IPS DF 19.7 (cell line): ENCODE results near the gene PRR20C.
"Not testable (repeated sequence)": the region's sequence is repeated elsewhere in the genome, so short reads cannot be mapped to it uniquely, and the experiment has no call there.

Experiments used
- DNase-seq: peaks from one replicate; pipeline ENCODE4 v3.0.0-alpha.2; 2013; ENCODE audit warnings: low read depth, low spot score

Gene PRR20C

DNA sequence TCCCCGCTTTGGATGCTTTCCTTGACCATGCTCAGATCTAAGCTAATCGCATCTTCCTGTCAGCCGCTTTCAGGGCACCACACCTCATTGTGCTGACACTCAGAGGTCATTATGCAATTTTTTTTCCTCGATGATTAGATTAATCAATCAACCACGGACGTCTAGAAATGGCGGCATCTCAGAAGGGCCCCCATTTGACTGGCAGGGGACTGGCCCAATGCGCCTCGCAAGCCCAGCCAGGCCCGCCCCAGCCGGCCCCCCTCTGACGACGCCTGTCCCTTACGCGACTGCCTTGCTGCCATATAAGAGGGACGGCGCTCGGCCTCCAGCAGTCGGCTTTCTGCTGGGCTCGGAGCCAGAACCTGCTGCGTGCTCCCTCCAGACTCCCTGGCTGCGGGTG is at the start of gene PRR20C:
Gene PRR20C (plus strand): TSS at position 301 of the 400 bp plus-strand sequence. CDS start 387 bp downstream, outside the sequence.
- not testable (repeated sequence) for DNase-seq

DNA sequence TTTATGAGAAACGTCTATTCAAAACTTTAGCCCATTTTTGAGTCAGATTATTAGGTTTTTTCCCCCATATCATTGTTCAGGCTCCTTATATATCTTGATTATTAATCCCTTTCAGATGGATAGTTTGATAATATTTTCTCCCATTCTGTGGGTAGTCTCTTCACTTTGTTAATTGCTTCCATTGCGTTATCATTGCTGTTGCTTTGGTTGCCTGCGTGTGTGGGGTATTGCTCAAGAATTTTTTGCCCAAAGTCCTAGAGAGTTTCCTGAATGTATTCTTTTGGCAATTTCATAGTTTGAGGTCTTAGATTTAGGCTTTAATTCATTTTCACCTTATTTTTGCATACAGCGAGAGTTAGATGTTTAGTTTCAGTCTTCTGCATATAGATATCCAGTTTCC is 38.9 kb upstream of the PRR20C start:
- DNase-seq, result no peak

DNA sequence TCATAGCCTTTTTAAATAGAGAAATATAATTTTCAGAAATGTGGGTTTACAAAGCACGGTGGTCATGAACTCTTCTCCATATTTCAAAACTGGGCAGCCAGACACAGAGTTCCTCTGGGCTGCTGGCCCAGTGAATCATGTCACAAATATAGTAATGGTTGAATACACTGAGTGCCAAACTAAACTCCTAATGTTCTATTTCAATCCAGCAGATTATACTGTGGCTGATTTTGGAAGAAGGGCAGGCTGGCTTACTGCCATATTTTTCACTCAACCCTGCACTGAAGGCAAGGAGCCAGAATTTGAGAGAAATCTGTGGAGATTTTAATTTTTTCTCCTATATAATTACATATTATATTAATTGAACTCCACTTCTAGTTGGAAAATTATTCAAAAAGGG is 30.2 kb upstream of the PRR20C start:
- DNase-seq, result no peak

DNA sequence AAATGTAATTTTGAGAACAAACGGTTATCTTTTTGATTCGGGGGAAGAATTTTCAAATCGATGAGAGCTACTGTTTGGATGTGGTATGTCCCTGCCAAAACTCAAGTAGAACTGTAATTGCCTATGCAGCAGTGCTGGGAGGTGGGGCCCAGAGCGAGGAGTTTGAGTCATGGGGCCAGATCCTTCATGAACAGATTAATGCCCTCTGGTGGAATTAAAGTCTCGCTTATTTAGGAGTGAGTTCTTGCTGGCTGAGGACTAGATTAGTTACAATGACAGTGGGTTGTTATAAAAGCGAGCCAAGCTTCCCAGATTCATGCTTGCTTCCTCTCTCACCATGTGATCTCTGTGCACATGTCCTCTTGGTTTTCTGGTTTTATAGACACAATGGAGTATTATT is 25.0 kb upstream of the PRR20C start:
- DNase-seq, result no peak

DNA sequence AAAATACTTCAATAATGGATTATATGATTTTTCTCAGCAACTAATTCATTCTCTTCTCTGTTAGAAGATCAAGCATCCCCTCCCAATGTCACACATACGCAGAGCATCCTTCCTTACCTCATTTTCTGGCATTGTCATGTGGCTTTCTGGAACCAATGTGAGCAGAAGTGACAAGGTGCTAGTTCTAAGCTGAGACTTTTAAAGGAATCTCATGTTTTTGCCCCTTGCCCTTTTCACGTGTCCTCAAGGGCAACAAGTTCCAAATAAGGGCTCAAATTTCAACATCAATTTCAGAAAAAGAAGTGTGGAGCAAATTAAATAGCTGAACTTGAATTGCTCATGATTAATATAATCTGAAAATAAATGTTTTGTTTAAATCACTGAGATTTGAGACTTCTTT is 17.8 kb upstream of the PRR20C start:
- no peak for DNase-seq

DNA sequence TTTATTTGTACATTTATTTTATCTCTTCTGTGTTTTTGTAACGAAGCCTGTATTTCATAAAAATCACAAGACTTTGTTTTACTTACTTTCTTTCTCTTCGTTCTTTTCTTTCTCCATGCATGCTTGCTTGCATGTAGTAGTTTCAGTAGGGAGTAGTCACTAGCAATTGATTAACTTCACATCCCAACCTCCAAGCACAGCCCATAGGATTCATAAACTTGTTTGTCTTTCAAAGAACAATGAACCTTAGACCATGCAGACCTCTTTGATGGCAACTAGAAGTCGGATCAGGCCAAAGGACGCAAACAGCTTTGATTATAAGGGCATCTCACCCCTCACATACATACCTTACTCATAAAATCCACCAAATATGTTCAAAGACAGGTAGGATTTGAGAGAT is 16.3 kb upstream of the PRR20C start:
- DNase-seq, result no peak

DNA sequence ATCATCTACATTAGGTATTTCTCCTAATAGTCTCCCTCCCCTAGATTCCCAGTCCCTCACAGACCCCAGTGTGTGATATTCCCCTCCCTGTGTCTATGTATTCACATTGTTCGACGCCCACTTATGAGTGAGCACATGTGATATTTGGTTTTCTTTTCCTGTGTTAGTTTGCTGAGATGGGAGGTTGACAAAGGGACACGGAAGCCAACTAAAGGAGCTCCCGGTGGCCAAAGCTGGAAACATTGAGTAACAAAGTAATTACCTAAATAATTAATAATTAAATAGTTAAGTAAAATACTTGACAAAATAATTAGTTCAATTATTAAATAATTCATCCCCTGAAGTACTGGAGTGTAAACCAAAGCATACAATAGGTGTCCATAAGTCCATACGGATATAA is 14.9 kb upstream of the PRR20C start:
- no peak for DNase-seq

DNA sequence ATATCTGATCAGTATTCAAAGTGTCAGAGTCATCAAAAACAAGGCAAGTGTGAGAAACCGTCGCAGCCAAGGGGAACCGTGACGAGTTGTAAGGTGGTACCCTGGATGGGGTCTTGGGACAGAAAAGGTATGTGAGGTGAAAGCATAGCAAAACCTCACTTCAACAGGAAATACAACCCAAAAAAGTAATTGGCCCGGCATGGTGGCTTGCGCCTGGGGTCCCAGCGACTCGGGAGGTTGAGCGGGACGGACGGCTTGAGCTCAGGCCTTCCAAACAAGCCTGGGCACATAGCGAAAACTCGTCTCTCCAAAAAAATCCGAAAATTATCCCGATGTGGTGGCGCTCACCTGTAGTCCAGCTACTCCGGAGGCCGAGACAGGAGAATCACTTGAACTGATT is 14.1 kb upstream of the PRR20C start:
- not testable (repeated sequence) for DNase-seq

DNA sequence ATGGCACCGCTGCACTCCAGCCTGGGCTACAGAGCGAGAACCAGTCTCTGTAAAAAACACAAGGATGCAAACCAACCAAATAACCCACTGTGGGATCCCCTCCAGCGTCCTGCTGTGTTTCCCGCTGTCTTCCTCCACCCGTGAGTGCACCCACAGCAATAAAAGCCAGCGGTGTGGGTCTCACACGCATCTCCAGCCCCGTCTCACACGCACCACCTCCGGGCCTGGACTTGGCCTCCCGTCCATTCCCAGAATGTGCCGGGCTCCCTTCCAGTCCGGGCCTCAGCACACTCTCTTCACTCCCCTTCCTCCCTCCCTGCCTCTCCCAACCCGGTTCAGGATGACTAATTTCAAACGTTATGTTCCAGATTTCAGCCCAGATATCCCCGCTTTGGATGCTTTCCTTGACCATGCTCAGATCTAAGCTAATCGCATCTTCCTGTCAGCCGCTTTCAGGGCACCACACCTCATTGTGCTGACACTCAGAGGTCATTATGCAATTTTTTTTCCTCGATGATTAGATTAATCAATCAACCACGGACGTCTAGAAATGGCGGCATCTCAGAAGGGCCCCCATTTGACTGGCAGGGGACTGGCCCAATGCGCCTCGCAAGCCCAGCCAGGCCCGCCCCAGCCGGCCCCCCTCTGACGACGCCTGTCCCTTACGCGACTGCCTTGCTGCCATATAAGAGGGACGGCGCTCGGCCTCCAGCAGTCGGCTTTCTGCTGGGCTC is 13.5 kb upstream of the PRR20C start, which contains the start of gene PRR20A:
Gene PRR20A (plus strand): TSS at position 684 of the 734 bp plus-strand sequence. CDS start 387 bp downstream, outside the sequence.
- DNase-seq, result not testable (repeated sequence)

DNA sequence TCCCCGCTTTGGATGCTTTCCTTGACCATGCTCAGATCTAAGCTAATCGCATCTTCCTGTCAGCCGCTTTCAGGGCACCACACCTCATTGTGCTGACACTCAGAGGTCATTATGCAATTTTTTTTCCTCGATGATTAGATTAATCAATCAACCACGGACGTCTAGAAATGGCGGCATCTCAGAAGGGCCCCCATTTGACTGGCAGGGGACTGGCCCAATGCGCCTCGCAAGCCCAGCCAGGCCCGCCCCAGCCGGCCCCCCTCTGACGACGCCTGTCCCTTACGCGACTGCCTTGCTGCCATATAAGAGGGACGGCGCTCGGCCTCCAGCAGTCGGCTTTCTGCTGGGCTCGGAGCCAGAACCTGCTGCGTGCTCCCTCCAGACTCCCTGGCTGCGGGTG is 6.7 kb upstream of the PRR20C start, which contains the start of gene PRR20B:
Gene PRR20B (plus strand): TSS at position 301 of the 400 bp plus-strand sequence. CDS start 387 bp downstream, outside the sequence.
- not testable (repeated sequence) for DNase-seq

DNA sequence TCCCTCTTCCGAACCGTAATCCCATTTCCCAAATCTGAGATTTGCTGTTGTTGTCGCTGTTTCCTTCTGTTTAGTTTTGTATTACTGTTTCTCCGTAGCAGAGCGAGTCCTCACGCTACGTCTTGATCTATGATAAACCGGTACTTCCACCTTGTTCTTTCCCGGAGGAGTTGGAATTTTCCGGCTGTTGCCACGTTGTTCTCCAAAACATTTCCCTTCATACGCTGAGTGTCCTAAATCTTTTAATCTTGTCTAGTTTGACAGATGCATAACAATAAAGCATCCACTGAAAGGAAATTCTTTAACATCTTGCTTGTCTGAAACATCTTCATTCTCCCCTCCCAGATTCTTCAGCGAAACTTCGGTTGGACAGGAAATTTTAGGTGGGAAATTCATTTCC is 5.8 kb upstream of the PRR20C start:
- DNase-seq, result not testable (repeated sequence)

DNA sequence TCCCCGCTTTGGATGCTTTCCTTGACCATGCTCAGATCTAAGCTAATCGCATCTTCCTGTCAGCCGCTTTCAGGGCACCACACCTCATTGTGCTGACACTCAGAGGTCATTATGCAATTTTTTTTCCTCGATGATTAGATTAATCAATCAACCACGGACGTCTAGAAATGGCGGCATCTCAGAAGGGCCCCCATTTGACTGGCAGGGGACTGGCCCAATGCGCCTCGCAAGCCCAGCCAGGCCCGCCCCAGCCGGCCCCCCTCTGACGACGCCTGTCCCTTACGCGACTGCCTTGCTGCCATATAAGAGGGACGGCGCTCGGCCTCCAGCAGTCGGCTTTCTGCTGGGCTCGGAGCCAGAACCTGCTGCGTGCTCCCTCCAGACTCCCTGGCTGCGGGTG is 6.5 kb downstream of the PRR20C start, which contains the start of gene PRR20D:
Gene PRR20D (plus strand): TSS at position 301 of the 400 bp plus-strand sequence. CDS start 387 bp downstream, outside the sequence.
- DNase-seq, result not testable (repeated sequence)

DNA sequence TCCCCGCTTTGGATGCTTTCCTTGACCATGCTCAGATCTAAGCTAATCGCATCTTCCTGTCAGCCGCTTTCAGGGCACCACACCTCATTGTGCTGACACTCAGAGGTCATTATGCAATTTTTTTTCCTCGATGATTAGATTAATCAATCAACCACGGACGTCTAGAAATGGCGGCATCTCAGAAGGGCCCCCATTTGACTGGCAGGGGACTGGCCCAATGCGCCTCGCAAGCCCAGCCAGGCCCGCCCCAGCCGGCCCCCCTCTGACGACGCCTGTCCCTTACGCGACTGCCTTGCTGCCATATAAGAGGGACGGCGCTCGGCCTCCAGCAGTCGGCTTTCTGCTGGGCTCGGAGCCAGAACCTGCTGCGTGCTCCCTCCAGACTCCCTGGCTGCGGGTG is 13.0 kb downstream of the PRR20C start, which contains the start of gene PRR20E:
Gene PRR20E (plus strand): TSS at position 301 of the 400 bp plus-strand sequence. CDS start 387 bp downstream, outside the sequence.
- not testable (repeated sequence) for DNase-seq

DNA sequence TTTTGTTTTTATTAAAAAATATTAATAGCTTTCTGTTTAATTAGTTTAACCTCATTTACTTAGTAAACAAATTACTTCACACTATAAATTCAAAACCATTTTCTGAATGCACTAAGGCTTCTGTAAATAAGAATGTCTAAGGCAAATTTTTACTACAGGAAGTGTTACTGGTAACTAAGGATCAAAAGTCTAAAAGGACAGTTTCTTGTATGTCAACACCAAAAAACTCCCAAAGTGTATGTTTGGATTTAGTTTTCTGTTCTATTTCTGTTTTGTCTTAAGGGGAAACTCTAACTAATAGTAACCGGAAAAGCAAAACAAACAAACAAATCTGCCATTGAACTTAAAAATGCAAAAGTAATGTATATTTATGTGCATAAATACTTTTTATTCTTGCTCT is 37.8 kb downstream of the PRR20C start:
- DNase-seq, result no peak
